Osteoblast (primary cell): ENCODE data around the gene FBXW4. TPM values are rescaled to one million over a fixed set of nuclear protein-coding genes. Genes with fewer than 3 reads are reported as not detected.

Experiments used
- DNase-seq: peaks from one replicate; pipeline ENCODE4 v3.0.0; 2011; ENCODE audit warnings: low spot score, mixed read lengths; ENCODE audit not compliant: insufficient read length; ENCODE audit errors: missing footprints
- H2AFZ ChIP-seq: 2 replicates; pipeline ENCODE4 v1.6.0; 2011; ENCODE audit warnings: mild to moderate bottlenecking, low read length
- H3K27ac ChIP-seq: 2 replicates; pipeline ENCODE4 v1.5.1; 2011; ENCODE audit warnings: mild to moderate bottlenecking, low read depth, low read length, moderate library complexity
- H3K27me3 ChIP-seq: 2 replicates; pipeline ENCODE4 v1.6.0; 2012; ENCODE audit warnings: mild to moderate bottlenecking, control low read depth, inconsistent platforms, low read length, moderate library complexity; ENCODE audit not compliant: insufficient read depth
- H3K36me3 ChIP-seq: 2 replicates; pipeline ENCODE4 v1.5.1; 2011; ENCODE audit warnings: mild to moderate bottlenecking, low read length, control low read depth, moderate library complexity; ENCODE audit not compliant: insufficient read depth
- H3K4me1 ChIP-seq: 2 replicates; pipeline ENCODE4 v1.5.1; 2011; ENCODE audit warnings: mild to moderate bottlenecking, low read length, control low read depth, moderate library complexity; ENCODE audit not compliant: insufficient read depth
- H3K4me2 ChIP-seq: 2 replicates; pipeline ENCODE4 v1.6.0; 2011; ENCODE audit warnings: mild to moderate bottlenecking, low read length; ENCODE audit not compliant: insufficient read depth
- H3K4me3 ChIP-seq: fragments of 200-600 bp; sonication (generic); 3 replicates; pipeline ENCODE4 v1.5.1; 2012; ENCODE audit warnings: mild to moderate bottlenecking, low read length, inconsistent platforms; ENCODE audit not compliant: insufficient read depth
- H3K79me2 ChIP-seq: 2 replicates; pipeline ENCODE4 v1.6.0; 2012; ENCODE audit warnings: mild to moderate bottlenecking, low read length, control low read depth, inconsistent platforms; ENCODE audit not compliant: insufficient read depth
- H3K9me3 ChIP-seq: 2 replicates; pipeline ENCODE4 v1.5.1; 2011; ENCODE audit warnings: low read depth, low read length, control low read depth
- H4K20me1 ChIP-seq: 2 replicates; pipeline ENCODE4 v1.6.0; 2012; ENCODE audit warnings: mild to moderate bottlenecking, low read length, control low read depth; ENCODE audit not compliant: insufficient read depth
- total RNA-seq: library from RNA; depleted of rRNA; stranded (reverse); fragments of >200 nt; gene quantifications from 2 replicates; pipeline ENCODE4 v1.2.3, GENCODE V29; 2012
- TF ChIP-seq, protein P1 (sequence below): IDR thresholded peaks from 2 replicates; pipeline ENCODE4 v1.5.1; 2011; ENCODE audit warnings: mild to moderate bottlenecking, low read depth, low read length, moderate library complexity; ENCODE audit errors: extremely low read depth

FBXW4 gene
- total RNA-seq, 1 donor, result 40.2 TPM

DNA sequence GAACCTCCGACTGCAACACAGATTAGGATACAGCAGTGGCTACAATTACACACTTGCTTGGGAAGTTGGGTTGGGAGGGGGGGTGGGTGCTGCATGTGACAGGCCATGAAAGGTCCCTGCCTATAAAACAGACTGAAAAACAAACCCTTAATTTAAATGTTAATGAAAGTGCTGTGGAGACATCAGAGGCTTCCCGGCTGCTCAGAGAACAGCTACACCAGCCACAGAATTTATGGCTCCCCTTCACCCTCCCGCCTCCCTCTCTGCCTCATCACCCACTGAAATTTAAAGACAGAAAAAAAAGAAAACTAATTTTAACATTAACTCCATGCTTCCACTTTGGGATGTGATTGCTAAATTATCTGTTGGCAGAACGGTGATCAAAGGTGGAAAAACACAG lies 34.7 kb downstream of the FBXW4 start:
- no peak overlapping the region for H3K27ac ChIP-seq
- DNase-seq, result no peak
- H3K36me3 ChIP-seq, result peaks cover 29% of the 10 kb centered on the region
- TF ChIP-seq, protein P1, sequence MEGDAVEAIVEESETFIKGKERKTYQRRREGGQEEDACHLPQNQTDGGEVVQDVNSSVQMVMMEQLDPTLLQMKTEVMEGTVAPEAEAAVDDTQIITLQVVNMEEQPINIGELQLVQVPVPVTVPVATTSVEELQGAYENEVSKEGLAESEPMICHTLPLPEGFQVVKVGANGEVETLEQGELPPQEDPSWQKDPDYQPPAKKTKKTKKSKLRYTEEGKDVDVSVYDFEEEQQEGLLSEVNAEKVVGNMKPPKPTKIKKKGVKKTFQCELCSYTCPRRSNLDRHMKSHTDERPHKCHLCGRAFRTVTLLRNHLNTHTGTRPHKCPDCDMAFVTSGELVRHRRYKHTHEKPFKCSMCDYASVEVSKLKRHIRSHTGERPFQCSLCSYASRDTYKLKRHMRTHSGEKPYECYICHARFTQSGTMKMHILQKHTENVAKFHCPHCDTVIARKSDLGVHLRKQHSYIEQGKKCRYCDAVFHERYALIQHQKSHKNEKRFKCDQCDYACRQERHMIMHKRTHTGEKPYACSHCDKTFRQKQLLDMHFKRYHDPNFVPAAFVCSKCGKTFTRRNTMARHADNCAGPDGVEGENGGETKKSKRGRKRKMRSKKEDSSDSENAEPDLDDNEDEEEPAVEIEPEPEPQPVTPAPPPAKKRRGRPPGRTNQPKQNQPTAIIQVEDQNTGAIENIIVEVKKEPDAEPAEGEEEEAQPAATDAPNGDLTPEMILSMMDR, result no peak
- no peak overlapping the region for H3K4me2 ChIP-seq
- no peaks in the 10 kb centered on the region for H3K9me3 ChIP-seq
- H3K4me3 ChIP-seq, result no peak overlapping the region
- H3K4me1 ChIP-seq, result no peaks in the 10 kb centered on the region
- H3K27me3 ChIP-seq, result no peaks in the 10 kb centered on the region
- H3K79me2 ChIP-seq, result no peaks in the 10 kb centered on the region
- H2AFZ ChIP-seq, result no peak overlapping the region
- peaks cover 5% of the 10 kb centered on the region for H4K20me1 ChIP-seq

DNA sequence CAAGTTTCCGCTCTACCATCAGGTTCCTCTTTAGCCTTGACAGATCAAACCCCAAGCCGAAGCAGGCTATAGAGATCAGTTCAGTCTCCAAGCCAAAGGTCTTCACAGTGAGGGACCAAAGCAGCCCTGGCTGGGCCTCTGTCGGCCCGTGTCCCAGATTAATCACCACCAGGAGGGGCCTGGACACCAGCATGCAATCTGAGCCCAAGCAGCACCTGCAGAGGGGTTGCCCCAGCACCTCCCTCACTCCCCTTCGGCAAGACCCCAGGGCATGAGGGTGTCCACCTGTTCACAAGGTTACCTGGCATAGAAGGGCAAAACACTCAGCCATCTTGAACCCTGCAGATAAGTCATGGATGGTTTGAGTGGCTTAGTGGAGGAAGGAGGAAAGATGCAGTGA lies 36.0 kb downstream of the FBXW4 start:
- peaks cover 5% of the 10 kb centered on the region for H4K20me1 ChIP-seq
- TF ChIP-seq, protein P1, result no peak
- no peak overlapping the region for H2AFZ ChIP-seq
- H3K27ac ChIP-seq, result no peak overlapping the region
- DNase-seq, result no peak
- H3K4me1 ChIP-seq, result no peaks in the 10 kb centered on the region
- no peak overlapping the region for H3K4me3 ChIP-seq
- H3K27me3 ChIP-seq, result no peaks in the 10 kb centered on the region
- H3K4me2 ChIP-seq, result no peak overlapping the region
- H3K36me3 ChIP-seq, result peaks cover 30% of the 10 kb centered on the region
- no peaks in the 10 kb centered on the region for H3K79me2 ChIP-seq
- H3K9me3 ChIP-seq, result no peaks in the 10 kb centered on the region

DNA sequence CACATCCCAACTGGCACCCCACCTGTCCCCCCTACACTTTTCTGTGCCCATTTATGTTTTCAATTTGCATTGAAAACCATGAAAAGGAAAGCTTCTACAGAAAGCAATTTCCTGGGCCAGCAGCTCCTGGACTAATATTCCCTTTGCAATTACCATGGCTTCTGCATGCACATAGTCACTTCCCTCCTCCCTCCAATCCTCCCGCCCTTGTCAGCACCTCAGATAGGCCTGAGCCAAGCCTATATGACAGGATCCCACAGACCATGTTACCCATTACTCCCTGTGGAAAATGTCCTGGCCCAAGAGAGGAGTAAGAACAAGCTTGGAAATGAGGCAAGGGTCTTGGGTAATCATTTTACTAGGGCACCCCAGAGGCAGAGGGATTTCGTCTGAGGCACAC lies 38.1 kb downstream of the FBXW4 start:
- no peaks in the 10 kb centered on the region for H3K27me3 ChIP-seq
- DNase-seq, result no peak
- no peak overlapping the region for H2AFZ ChIP-seq
- no peaks in the 10 kb centered on the region for H3K4me1 ChIP-seq
- H4K20me1 ChIP-seq, result peaks cover 7% of the 10 kb centered on the region
- TF ChIP-seq, protein P1, result no peak
- H3K4me2 ChIP-seq, result no peak overlapping the region
- H3K9me3 ChIP-seq, result no peaks in the 10 kb centered on the region
- no peak overlapping the region for H3K27ac ChIP-seq
- H3K36me3 ChIP-seq, result peaks cover 30% of the 10 kb centered on the region
- H3K79me2 ChIP-seq, result no peaks in the 10 kb centered on the region
- no peak overlapping the region for H3K4me3 ChIP-seq

DNA sequence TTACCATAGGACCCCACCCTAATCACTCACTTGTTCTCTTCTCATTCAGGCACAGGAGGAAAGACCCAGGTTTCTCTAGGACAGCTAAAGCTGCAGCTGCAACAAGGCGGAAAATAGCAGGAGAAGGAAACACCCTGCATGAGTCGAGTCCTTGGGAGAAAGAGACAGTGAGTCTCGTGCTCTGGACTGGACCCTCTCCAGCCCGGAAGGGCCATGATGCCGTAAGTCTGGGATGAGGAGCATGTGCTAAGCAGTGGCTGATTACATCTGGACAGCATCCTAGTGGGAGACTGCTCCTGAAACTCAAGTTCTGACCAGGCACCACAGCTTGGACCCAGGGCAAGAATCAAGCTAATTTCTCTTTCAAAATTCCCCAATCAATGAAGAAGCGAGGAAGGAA lies 39.4 kb downstream of the FBXW4 start:
- DNase-seq, result no peak
- Histone ChIP-seq H3K79me2 (no peaks in the 10 kb centered on the region), H3K4me2 (no peak overlapping the region), H4K20me1 (peaks cover 8% of the 10 kb centered on the region), H3K9me3 (no peaks in the 10 kb centered on the region), H3K4me1 (no peaks in the 10 kb centered on the region), H2AFZ (no peak overlapping the region), H3K36me3 (peaks cover 30% of the 10 kb centered on the region), H3K27ac (no peak overlapping the region), H3K4me3 (no peak overlapping the region), H3K27me3 (no peaks in the 10 kb centered on the region)
- TF ChIP-seq, protein P1, result no peak
